WTC11 (cell line): ENCODE data around the gene TPST2.

Source experiments
- ATF2 ChIP-seq: sonication (generic); formaldehyde crosslinking; IDR thresholded peaks from 2 replicates; pipeline ENCODE4 v1.8.1; 2022; ENCODE audit warnings: low read depth, missing genetic modification reagents, borderline replicate concordance
- ATF3 ChIP-seq: sonication (generic); formaldehyde crosslinking; conservative IDR thresholded peaks from 2 replicates; pipeline ENCODE4 v1.8.1; 2022; ENCODE audit warnings: mild to moderate bottlenecking, missing genetic modification reagents
- CTCF ChIP-seq: fragments of 200-600 bp; IDR thresholded peaks from 2 replicates; pipeline ENCODE4 v1.8.0; 2022; ENCODE audit warnings: antibody characterized with exemption
- EMX1 ChIP-seq: fragments of 250-450 bp; sonication (Bioruptor Pico); IDR thresholded peaks from 2 replicates; pipeline ENCODE4 v1.8.0; 2021; ENCODE audit warnings: mild to moderate bottlenecking
- ESRRA ChIP-seq: sonication (generic); formaldehyde crosslinking; IDR thresholded peaks from 2 replicates; pipeline ENCODE4 v1.8.1; 2022; ENCODE audit warnings: mild to moderate bottlenecking, missing genetic modification reagents, borderline replicate concordance
- GRHL2 ChIP-seq: fragments of 250-450 bp; sonication (Bioruptor Pico); IDR thresholded peaks from 2 replicates; pipeline ENCODE4 v1.8.0; 2022; ENCODE audit warnings: mild to moderate bottlenecking, moderate library complexity; ENCODE audit not compliant: insufficient replicate concordance, severe bottlenecking
- IRF1 ChIP-seq: sonication (generic); formaldehyde crosslinking; IDR thresholded peaks from 2 replicates; pipeline ENCODE4 v1.8.0; 2023; ENCODE audit warnings: missing genetic modification reagents
- TF ChIP-seq, protein P1 (sequence below): sonication (generic); formaldehyde crosslinking; IDR thresholded peaks from 2 replicates; pipeline ENCODE4 v1.8.1; 2023; ENCODE audit warnings: mild to moderate bottlenecking, moderate library complexity, missing genetic modification reagents

GRCh38 chr22:26592421-26592891, 2.5 kb upstream of the TPST2 start:
- TF ChIP-seq ESRRA (no peak), CTCF (no peak), IRF1 (CRISPR knock-in tag) (no peak), ATF2 (CRISPR knock-in tag) (no peak), EMX1 (CRISPR knock-in tag) (no peak), GRHL2 (no peak), ATF3 (no peak)
- TF ChIP-seq, protein P1, sequence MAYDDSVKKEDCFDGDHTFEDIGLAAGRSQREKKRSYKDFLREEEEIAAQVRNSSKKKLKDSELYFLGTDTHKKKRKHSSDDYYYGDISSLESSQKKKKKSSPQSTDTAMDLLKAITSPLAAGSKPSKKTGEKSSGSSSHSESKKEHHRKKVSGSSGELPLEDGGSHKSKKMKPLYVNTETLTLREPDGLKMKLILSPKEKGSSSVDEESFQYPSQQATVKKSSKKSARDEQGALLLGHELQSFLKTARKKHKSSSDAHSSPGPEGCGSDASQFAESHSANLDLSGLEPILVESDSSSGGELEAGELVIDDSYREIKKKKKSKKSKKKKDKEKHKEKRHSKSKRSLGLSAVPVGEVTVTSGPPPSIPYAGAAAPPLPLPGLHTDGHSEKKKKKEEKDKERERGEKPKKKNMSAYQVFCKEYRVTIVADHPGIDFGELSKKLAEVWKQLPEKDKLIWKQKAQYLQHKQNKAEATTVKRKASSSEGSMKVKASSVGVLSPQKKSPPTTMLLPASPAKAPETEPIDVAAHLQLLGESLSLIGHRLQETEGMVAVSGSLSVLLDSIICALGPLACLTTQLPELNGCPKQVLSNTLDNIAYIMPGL (CRISPR knock-in tag), result no peak
